ENCODE measurements around the gene FBXL2. TPM values are rescaled to one million over a fixed set of nuclear protein-coding genes. Genes with fewer than 3 reads are reported as not detected.
A peak's percentile ranks its signal among the peaks of the same experiment; 100 is the strongest.

Gene FBXL2
- total and polyA plus RNA-seq, 2 of the 4 experiments (the other 2 are of a cell fraction): 15.8 to 21.0 TPM

- no peak overlapping the region for H4K5ac ChIP-seq (ENCODE audit: low read depth, low read length)
- ChIA-PET POLR2A (ENCODE audit: unreplicated experiment) (interaction anchor here (0.5 kb wide), 1 partner anchor 427 kb away, joined by 6 read pairs; no protein-coding TSS in a partner anchor), CTCF (interaction anchor here (0.9 to 1.2 kb wide), 2 partner anchors 233 to 242 kb away, joined by 3 read pairs; no protein-coding TSS in a partner anchor)
- dilution Hi-C loops (cut with HindIII; ENCODE audit: low sequenced_read_pairs, unreplicated experiment) (no loop called here), intact Hi-C loops (cut with micrococcal nuclease) (loop anchor here (5.0 kb wide), 1 partner anchor 87 kb away; the partner anchor contains the start of gene FBXL2), in situ Hi-C loops (cut with MboI; ENCODE audit: low sequenced_read_pairs) (loop anchor here (25.0 kb wide), 1 partner anchor 402 kb away; the partner anchor contains the start of gene CCR4)
- no peak overlapping the region for H2BK5ac ChIP-seq (ENCODE audit: low read depth, low read length, poor library complexity, severe bottlenecking)
- H2BK120ac ChIP-seq (ENCODE audit: low read depth, low read length): no peak overlapping the region
- no peaks in the 10 kb centered on the region for H3K36me3 ChIP-seq (ENCODE audit: control insufficient read depth, insufficient read depth, low read length)
- H3K27ac ChIP-seq (ENCODE audit: insufficient read depth, low read length): no peak overlapping the region
- 0 out of 2 replicates have a peak overlapping the region, but pooled peaks have one; percentile 26 for H2BK20ac ChIP-seq (ENCODE audit: low read depth, low read length)
- peaks cover 2% of the 10 kb centered on the region for H3K9me1 ChIP-seq (ENCODE audit: insufficient read depth, low read length)
- H3K27me3 ChIP-seq (ENCODE audit: control insufficient read depth, insufficient read depth, low read length): no peaks in the 10 kb centered on the region
- peak overlapping the region; percentile 12; the same call in 1 of the 2 replicates for H3K4ac ChIP-seq (ENCODE audit: low read depth, low read length)
- H4K8ac ChIP-seq (ENCODE audit: low read depth in 2 of 2, low read length in 2 of 2): no peak overlapping the region
- peak overlapping the region; percentile 75 for H2AK5ac ChIP-seq (ENCODE audit: low read depth, low read length)
- DNase-seq (no peak), ATAC-seq (ENCODE audit: low read depth) (0 out of 2 replicates have a peak, but pooled peaks have one; percentile 18)
- BruUV-seq (replicated peaks): no TSS peak
- H2AK9ac ChIP-seq (replicated peaks; ENCODE audit: low read depth, low read length, poor library complexity): no peak overlapping the region
- H3K18ac ChIP-seq (ENCODE audit: low read depth, low read length): no peak overlapping the region
- no peak for TF ChIP-seq RFX5 (IDR thresholded peaks at IDR 0.05; ENCODE audit: low read depth, low read length)
- TF ChIP-seq FOS (IDR thresholded peaks at IDR 0.05; ENCODE audit: low read depth, low read length): no peak
- no peak for TF ChIP-seq CTCF (conservative IDR thresholded peaks at IDR 0.05; ENCODE audit: low read depth, low read length)
- no peak for TF ChIP-seq POLR2A (IDR thresholded peaks at IDR 0.05; ENCODE audit: low read depth, low read length)
- no peak for TF ChIP-seq RCOR1 (IDR thresholded peaks at IDR 0.05; ENCODE audit: insufficient replicate concordance, low read length)
- TF ChIP-seq RAD21 (IDR thresholded peaks at IDR 0.05; ENCODE audit: low read length): no peak
- TF ChIP-seq MAZ (IDR thresholded peaks at IDR 0.05; ENCODE audit: borderline replicate concordance, low read depth, low read length): no peak
- TF ChIP-seq CHD1 (IDR thresholded peaks at IDR 0.05; ENCODE audit: low read depth, low read length): no peak
- no peak for TF ChIP-seq MXI1 (IDR thresholded peaks at IDR 0.05; ENCODE audit: borderline replicate concordance, low read depth, low read length)
- TF ChIP-seq ELK1 (IDR thresholded peaks at IDR 0.05; ENCODE audit: borderline replicate concordance, low read depth, low read length): no peak
- no peak for TF ChIP-seq CEBPB (IDR thresholded peaks at IDR 0.05; ENCODE audit: low read depth, low read length)
- TF ChIP-seq BHLHE40 (IDR thresholded peaks at IDR 0.05; ENCODE audit: low read depth, low read length): no peak
- no peak for TF ChIP-seq NFE2L2 (IDR thresholded peaks at IDR 0.05; ENCODE audit: low read depth, low read length)
- no peak for TF ChIP-seq MAFK (IDR thresholded peaks at IDR 0.05; ENCODE audit: low read depth, low read length)
- no peak for TF ChIP-seq SMC3 (IDR thresholded peaks at IDR 0.05; ENCODE audit: low read depth, low read length)
- TF ChIP-seq USF2 (IDR thresholded peaks at IDR 0.05; ENCODE audit: low read depth, low read length): no peak
- no peak overlapping the region for H3K56ac ChIP-seq (ENCODE audit: extremely low read depth, insufficient read depth, low read length)
- no peak overlapping the region for H2AFZ ChIP-seq (replicated peaks; ENCODE audit: low read length, poor library complexity)
- no peak overlapping the region for H3K4me3 ChIP-seq (ENCODE audit: insufficient read depth, low read depth, low read length)
- H3K79me1 ChIP-seq (ENCODE audit: low read depth in 1 of 2, low read length in 2 of 2): peaks cover 3 to 16% of the 10 kb centered on the region in 2 experiments; a peak in 2 of 4 replicates
- H3K4me1 ChIP-seq (ENCODE audit: control insufficient read depth, insufficient read depth, low read length): peaks cover 8% of the 10 kb centered on the region
- no peak overlapping the region for H3K9ac ChIP-seq (ENCODE audit: low read depth, low read length)
- no peaks in the 10 kb centered on the region for H3K9me3 ChIP-seq (ENCODE audit: control insufficient read depth, insufficient read depth, low read length)
- no peak overlapping the region for H3K4me2 ChIP-seq (ENCODE audit: low read depth, low read length)
- H4K20me1 ChIP-seq (ENCODE audit: insufficient read depth, low read length): no peaks in the 10 kb centered on the region
- H3K14ac ChIP-seq (replicated peaks; ENCODE audit: low read depth, low read length): no peak overlapping the region
- no peak overlapping the region for H3K23ac ChIP-seq (ENCODE audit: low read depth, low read length)
- H4K91ac ChIP-seq (ENCODE audit: insufficient read depth, low read depth, low read length): no peak overlapping the region
- H2BK15ac ChIP-seq (ENCODE audit: low read depth, low read length): peak overlapping the region; percentile 46; the same call in 1 of the 3 replicates
These were observed 86.8 kb downstream of the FBXL2 start for GRCh38 chr3:33364060-33364459.
